Sigmoid colon (tissue), 4 donors: ENCODE data around the gene TNFRSF11A.

Source experiments
- EP300 ChIP-seq, 4 donors: sonication (generic); formaldehyde crosslinking; IDR thresholded peaks; one replicate each; pipeline ENCODE4 v1.6.1; 2017; ENCODE audit warnings: antibody characterized with exemption in 4 of 4
- POLR2A ChIP-seq, 2 donors: fragments of 450-650 bp; IDR thresholded peaks; one replicate each; pipeline ENCODE4 v1.6.1; 2016; ENCODE audit warnings: antibody characterized with exemption in 2 of 2, mild to moderate bottlenecking in 2 of 2, moderate library complexity in 2 of 2
- POLR2AphosphoS5 ChIP-seq, 4 donors: sonication (generic); formaldehyde crosslinking; IDR thresholded peaks; one replicate each; pipeline ENCODE4 v1.6.1; 2017; ENCODE audit warnings: antibody characterized with exemption in 4 of 4
- TF ChIP-seq, protein P1 (sequence below), 4 experiments: fragments of 450-650 bp in 3 of 4; fragments of 200-600 bp in 1 of 4; IDR thresholded peaks; one replicate each; pipeline ENCODE4 v1.5.1; 2016 to 2019; ENCODE audit warnings: antibody characterized with exemption in 4 of 4, mild to moderate bottlenecking in 3 of 4, moderate library complexity in 2 of 4

DNA sequence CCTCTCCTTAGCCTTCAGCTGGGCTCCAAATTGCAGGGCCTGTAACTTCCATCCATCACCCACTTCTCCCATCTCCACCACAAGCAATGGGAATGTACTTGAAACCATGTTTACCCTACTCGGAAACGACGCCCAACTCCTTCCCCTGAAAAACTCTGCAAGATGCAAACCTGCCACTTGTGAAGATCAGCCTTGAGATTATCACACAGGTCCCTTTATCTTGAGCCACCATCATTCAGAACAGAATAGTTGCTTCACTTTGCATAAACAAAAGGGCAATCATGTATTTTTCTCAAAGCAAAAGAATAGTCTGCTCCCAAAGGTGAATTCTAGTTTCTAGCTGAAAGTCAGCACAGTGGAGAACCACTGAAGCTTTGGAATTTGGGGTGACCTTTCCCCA is 75.8 kb downstream of the TNFRSF11A start:
- no peak for TF ChIP-seq POLR2A (IDR thresholded peaks at IDR 0.05)
- TF ChIP-seq, protein P1, sequence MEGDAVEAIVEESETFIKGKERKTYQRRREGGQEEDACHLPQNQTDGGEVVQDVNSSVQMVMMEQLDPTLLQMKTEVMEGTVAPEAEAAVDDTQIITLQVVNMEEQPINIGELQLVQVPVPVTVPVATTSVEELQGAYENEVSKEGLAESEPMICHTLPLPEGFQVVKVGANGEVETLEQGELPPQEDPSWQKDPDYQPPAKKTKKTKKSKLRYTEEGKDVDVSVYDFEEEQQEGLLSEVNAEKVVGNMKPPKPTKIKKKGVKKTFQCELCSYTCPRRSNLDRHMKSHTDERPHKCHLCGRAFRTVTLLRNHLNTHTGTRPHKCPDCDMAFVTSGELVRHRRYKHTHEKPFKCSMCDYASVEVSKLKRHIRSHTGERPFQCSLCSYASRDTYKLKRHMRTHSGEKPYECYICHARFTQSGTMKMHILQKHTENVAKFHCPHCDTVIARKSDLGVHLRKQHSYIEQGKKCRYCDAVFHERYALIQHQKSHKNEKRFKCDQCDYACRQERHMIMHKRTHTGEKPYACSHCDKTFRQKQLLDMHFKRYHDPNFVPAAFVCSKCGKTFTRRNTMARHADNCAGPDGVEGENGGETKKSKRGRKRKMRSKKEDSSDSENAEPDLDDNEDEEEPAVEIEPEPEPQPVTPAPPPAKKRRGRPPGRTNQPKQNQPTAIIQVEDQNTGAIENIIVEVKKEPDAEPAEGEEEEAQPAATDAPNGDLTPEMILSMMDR (IDR thresholded peaks at IDR 0.05), result no peak
- no peak for TF ChIP-seq EP300 (IDR thresholded peaks at IDR 0.05)
- no peak for TF ChIP-seq POLR2AphosphoS5 (IDR thresholded peaks at IDR 0.05)
